Islet of Langerhans (tissue), 1 donor: ENCODE measurements around the gene AP5B1.
"Not testable (repeated sequence)": the region's sequence is repeated elsewhere in the genome, so short reads cannot be mapped to it uniquely, and the experiment has no call there.

Experiments
- FAIRE-seq: peaks from one replicate; lab custom pipeline; 2011; peaks lifted over from hg19 to GRCh38; lab: Jason Lieb, UNC

Gene AP5B1

DNA sequence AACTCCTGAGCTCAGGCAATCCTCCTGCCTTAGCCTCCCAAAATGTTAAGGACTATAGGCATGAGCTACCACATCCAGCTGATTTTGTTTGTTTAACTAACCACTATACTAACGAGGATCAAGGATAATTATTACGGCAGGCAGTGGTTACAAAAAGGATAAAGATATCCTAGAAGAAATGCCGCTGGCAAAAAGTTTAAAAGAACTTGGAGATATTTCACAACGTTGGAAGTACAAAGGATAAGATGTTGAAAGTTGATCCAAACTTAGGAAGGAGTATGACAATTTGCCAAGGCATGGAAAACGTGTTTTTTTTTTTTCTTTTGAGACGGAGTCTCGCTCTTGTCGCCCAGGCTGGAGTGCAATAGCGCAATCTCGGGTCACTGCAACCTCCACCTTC, 13.4 kb downstream of the AP5B1 start:
- FAIRE-seq, result no peak

DNA sequence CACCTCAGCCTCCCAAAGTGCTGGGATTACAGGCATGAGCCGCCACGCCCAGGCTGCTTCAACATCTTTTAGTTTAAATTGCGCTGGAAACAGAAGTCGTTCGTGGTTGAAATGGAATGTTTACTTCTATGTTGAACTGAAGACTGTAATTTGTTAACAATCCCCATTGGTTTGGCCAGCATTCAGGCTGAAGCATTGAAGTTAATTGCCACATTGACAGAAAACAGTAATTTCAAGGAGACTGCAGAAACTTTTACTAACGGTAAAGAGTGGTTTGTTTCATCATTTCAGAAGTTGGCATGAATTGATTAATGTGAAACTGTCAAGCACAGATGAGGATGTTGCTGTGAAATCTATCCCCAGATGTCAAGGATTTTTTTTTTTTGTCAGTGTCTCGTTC, 14.2 kb downstream of the AP5B1 start:
- FAIRE-seq, result no peak

DNA sequence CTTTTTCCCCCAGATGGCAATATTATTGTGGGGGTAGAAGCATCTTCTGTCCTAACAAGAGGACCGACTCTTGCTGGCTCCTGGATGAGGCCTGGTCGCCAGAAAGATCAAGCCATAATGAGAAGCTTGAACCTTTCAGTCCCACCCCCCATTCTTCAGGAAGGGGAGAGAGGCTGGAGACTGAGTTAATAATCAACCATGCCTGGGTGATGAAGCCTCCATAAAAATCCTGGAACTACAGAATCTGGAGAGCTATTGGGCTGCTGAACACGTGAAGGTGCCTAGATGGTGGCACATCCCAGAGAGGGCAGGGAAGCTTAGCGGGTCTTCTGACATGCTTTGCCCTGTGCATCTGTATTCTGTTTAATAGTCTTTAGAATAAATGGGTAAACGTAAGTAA, 16.3 kb downstream of the AP5B1 start:
- FAIRE-seq, result no peak

- not testable (repeated sequence) for FAIRE-seq
Observed at GRCh38 chr11:65762816-65763215, 18.0 kb downstream of the AP5B1 start.

- FAIRE-seq, result not testable (repeated sequence)
Observed at GRCh38 chr11:65762169-65762568, 18.6 kb downstream of the AP5B1 start.

DNA sequence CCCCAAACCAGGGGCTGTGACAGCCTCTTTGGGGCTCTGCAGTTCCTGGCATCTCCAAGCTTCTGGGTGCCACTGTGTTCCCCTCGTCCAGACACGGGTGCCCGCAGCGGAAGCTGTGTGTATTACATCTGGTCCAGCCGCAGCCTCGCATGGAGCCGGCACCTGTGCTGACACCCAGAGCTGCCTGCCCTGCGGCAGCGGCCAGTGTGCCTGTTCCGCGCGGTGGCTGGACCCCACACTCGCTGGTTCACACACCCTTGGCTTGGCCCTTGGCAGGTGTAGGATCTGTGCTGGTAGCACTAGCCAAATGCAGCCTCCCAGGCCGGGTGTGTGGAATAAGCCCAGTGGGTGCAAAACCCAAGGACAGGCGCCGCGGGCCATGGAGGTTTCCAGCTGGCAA, 35.7 kb downstream of the AP5B1 start:
- no peak for FAIRE-seq

- FAIRE-seq, result no peak
Observed at GRCh38 chr11:65744699-65745042, 36.1 kb downstream of the AP5B1 start.

DNA sequence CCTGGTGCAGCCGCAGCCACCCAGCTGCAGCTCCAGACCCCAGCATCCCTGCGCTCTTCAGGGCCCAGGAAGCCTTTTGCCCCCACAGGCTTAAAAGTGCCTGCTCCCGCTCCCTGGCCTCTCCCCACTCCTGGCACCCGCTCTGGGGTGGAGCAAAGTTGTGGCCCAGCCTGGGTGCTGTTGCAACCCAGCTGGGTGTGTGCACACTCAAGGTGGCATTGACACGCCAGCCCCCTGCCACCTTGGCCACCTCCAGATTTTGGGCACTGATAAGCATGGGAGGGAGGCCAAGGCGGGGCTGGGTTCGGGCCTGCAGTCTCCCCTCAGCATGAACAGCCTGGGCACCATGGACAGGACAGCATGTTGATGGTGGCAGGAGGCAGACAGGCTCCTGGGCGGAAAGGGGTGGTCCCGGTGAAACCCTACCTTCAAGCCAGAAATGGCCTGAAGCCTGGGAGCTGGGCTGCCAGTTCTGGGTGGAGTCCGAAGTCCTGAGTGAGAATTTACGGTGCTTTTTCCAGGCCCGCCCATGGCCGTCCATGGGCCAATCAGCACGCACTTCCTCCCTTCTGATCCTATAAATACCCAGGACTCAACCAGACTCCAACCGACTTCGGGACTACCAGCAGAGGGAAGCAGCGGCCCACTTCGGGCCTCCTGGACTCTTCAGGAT, 36.6 kb downstream of the AP5B1 start:
- FAIRE-seq, result no peak

- FAIRE-seq, result no peak
Observed at GRCh38 chr11:65743681-65744025, 37.1 kb downstream of the AP5B1 start.

- no peak for FAIRE-seq
Observed at GRCh38 chr11:65742353-65742752, 38.4 kb downstream of the AP5B1 start.

DNA sequence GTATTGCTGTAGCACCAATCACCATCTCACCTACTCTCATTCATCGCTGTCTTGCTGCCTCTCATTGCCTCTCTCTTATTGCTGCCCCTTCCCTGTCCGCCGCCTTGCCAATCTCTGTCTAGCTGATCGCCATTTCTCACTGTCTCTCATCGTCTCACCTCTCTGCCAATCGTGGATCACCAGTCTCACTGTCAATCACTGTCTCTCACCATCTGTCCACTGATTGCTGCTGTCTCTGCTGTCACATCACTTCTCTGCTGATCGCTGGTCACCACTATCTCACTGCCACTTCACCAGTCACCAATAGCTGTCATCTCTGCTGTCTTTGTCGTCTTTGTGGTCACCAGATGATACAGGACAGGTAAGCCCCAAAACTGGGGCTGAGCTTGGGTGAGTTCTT, 39.6 kb downstream of the AP5B1 start:
- FAIRE-seq, result no peak

GRCh38 chr11:65739022-65739421, 41.8 kb downstream of the AP5B1 start:
- no peak for FAIRE-seq

DNA sequence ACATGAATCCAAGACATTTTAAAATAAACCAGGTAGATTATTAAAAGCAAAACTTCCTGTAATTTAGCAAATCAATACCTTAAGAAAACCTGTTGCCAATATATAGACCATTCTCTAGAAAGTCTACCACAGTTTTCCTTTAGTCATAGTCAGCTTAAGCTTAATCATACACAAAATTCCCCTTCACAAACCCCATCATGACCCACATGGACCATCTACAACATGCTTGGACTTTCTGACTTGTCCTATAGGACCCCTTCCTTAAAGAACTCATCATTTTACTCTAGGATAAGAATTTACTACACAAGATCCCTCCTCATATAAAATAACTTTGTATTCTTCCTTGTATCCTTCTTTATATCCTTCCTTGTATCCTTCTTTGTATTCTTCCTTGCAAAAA, 44.0 kb downstream of the AP5B1 start:
- FAIRE-seq, result no peak

DNA sequence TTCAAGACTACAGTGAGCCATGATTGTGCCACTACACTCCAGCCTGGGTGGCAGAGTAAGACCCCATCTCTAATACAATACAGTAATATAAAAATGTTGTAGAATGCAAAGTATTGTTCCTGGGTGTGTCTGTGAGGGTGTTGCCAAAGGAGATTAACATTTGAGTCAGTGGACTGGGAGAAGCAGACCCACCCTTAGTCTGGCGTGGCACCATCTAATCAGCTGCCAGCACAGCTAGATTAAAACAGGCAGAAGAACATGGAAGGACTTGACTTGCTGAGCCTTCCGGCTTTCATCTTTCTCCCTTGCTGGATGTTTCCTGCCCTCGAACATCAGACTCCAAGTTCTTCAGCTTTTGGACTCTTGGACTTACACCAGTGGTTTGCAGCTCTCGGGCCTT, 45.7 kb downstream of the AP5B1 start:
- FAIRE-seq, result not testable (repeated sequence)

GRCh38 chr11:65730461-65730860, 50.3 kb downstream of the AP5B1 start:
- FAIRE-seq, result no peak

DNA sequence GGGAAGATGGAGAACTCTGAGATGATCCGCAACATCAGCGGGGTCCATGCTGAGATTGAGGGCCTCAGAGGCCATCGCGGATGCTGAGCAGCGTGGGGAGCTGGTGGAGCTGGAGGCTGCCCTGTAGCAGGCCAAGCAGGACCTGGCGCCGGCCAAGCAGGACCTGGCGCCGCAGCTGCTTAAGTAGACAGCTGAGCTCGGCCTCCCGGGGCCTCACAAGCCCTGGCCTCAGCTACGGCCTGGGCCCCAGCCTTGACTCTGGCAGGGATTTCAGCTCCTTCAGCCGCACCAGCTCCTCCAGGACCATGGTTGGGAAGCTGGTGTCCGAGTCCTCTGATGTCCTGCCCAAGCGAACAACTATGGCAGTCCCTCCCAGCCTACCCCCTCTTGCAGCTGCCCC, 52.9 kb downstream of the AP5B1 start:
- FAIRE-seq, result no peak

DNA sequence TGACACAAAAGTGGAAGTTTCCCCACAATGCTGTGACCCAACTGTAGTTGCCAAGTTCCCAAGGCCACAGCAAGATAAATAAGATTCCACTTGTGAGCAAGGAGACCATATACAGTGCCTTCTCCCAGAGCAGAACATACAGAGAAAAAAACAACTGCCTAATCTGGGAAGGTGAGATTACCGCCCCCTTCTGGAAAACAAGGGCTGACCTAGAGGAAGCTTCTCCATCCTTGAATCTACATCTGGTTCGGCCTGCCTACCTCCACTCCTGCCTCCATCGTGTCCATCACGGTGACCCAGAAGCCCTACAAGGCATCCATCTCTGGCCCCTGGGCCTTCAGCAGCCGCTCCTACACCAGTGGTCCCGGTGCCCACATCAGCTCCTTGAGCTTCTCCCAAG, 54.1 kb downstream of the AP5B1 start:
- FAIRE-seq, result no peak
